CD4-positive, CD25-positive, alpha-beta regulatory T cell (primary cell): Measurements from ENCODE around the gene C11orf52. TPM values are rescaled to one million over a fixed set of nuclear protein-coding genes. Genes with fewer than 3 reads are reported as not detected.
"Not testable (repeated sequence)": the region's sequence is repeated elsewhere in the genome, so short reads cannot be mapped to it uniquely, and the experiment has no call there.

ENCODE experiments used
- ATAC-seq, 2 donors: fragments of 150-1000 bp; cut with Tn5 transposase; one replicate each; pipeline ENCODE4 v1.10.0; 2021; ENCODE audit warnings: low read depth in 2 of 2, moderate number of reproducible peaks in 2 of 2, moderate library complexity in 1 of 2
- DNase-seq, 3 donors: peaks; one replicate each; pipeline versions ENCODE4 v3.0.0 to v3.0.0-alpha.2; 2012 to 2022; ENCODE audit warnings: mixed read lengths in 1 of 3
- H3K27ac ChIP-seq: one replicate; pipeline ENCODE4 v1.7.0; 2013; ENCODE audit warnings: mild to moderate bottlenecking, low read length; ENCODE audit not compliant: insufficient read depth, poor library complexity, severe bottlenecking
- H3K27me3 ChIP-seq: one replicate; pipeline ENCODE4 v1.7.0; 2013; ENCODE audit warnings: low read length; ENCODE audit not compliant: control insufficient read depth, insufficient read depth
- H3K36me3 ChIP-seq: one replicate; pipeline ENCODE4 v1.7.0; 2013; ENCODE audit warnings: mild to moderate bottlenecking, low read length, moderate library complexity; ENCODE audit not compliant: control insufficient read depth, insufficient read depth
- H3K4me1 ChIP-seq: 2 replicates; pipeline ENCODE4 v1.7.0; 2013; ENCODE audit warnings: mild to moderate bottlenecking, low read length; ENCODE audit not compliant: insufficient read depth, control insufficient read depth, poor library complexity, severe bottlenecking
- H3K4me3 ChIP-seq: one replicate; pipeline ENCODE4 v1.7.0; 2013; ENCODE audit warnings: low read depth, mild to moderate bottlenecking, low read length, moderate library complexity
- H3K9me3 ChIP-seq, 2 experiments: 1 replicate in 1 of 2; 2 replicates in 1 of 2; pipeline ENCODE4 v1.7.0; 2013; ENCODE audit warnings: low read length in 2 of 2, mild to moderate bottlenecking in 1 of 2, moderate library complexity in 1 of 2; ENCODE audit not compliant: control insufficient read depth in 2 of 2
- H3K27ac Mint-ChIP-seq, 3 donors: one replicate each; pipeline ENCODE4 v1.8.0; 2020 to 2022; ENCODE audit warnings: mild to moderate bottlenecking in 3 of 3, mixed read lengths in 3 of 3, moderate library complexity in 2 of 3
- H3K27me3 Mint-ChIP-seq: one replicate; pipeline ENCODE4 v1.8.0; 2022; ENCODE audit warnings: mild to moderate bottlenecking, mixed read lengths
- H3K36me3 Mint-ChIP-seq: one replicate; pipeline ENCODE4 v1.8.0; 2020; ENCODE audit warnings: mixed read lengths
- H3K4me1 Mint-ChIP-seq, 4 donors: one replicate each; pipeline ENCODE4 v1.8.0; 2020 to 2022; ENCODE audit warnings: mixed read lengths in 4 of 4, mild to moderate bottlenecking in 1 of 4
- H3K4me3 Mint-ChIP-seq, 4 donors: one replicate each; pipeline ENCODE4 v1.8.0; 2020 to 2022; ENCODE audit warnings: mild to moderate bottlenecking in 4 of 4, mixed read lengths in 4 of 4, moderate library complexity in 3 of 4
- H3K9me3 Mint-ChIP-seq, 7 donors: one replicate each; pipeline ENCODE4 v1.8.0; 2020 to 2022; ENCODE audit warnings: mixed read lengths in 7 of 7, mild to moderate bottlenecking in 3 of 7, moderate library complexity in 2 of 7
- polyA plus RNA-seq, 4 donors: library from polyadenylated mRNA; unstranded; fragments of 300-500 nt; fragmentation: Illumina TruSeq; gene quantifications; one replicate each; pipeline ENCODE4 v1.2.3, GENCODE V29; 2021
- total RNA-seq: library from RNA; stranded (reverse); gene quantifications from one replicate; pipeline ENCODE4 v1.2.3, GENCODE V29; 2022

C11orf52 gene
- total and polyA plus RNA-seq, 5 donors from 2014 or later: 0.41 TPM; not detected in 4

DNA sequence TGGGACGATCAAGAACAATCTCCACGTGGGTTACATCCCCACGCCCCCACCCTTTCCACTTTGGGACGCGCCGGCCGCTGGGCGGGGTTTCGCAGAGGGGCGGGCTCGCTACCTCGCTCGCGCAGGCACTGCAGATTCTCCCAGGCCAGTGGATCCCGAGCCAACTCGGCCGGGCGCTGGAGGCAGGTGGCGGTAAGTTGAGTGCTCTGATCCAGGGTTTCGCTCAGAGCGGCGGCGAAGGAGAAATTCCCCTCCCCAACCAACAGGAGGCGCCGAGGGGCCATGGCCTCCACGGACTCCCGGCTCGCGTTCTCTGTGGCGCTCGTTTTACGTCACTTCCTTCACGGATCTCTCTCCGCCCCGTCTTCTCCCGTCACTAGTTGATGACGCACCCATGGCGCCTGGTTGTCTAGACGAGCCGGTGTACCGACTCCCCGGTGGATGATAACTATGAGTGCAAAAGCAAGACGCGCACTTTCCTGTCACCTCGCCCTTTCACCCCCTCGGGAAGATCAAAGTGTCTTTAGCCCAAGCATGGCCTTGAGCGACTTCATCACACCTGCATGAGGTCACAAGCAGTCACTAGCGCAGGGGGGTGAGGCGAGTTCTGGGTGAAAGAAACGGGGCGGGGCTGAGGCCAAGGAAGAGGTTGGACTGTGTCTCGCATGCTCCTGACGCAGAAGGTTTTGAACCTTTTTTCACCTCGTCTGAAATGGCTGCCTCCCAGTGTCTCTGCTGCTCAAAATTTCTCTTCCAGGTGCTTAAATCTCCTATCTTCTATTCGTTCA is 39.7 kb upstream of the C11orf52 start, which contains the start of the genes CFAP68 and FDXACB1:
Gene CFAP68 (plus strand): TSS at position 693 of the 788 bp plus-strand sequence. CDS start 20 bp downstream, at position 713.
Gene FDXACB1 (minus strand): TSS at position 317 of the 788 bp plus-strand sequence. CDS start 33 bp downstream, at position 284.
- Mint-ChIP-seq H3K27ac (peak within 1 kb of the TSS; percentile 99 to 100 (median 100)), H3K9me3 (peaks cover 0 to 3% (median 0%) of the 10 kb centered on the region in 7 donors), H3K36me3 (peaks cover 22% of the 10 kb centered on the region), H3K4me3 (peak within 1 kb of the TSS; percentile 94 to 95 (median 94)), H3K4me1 (peaks cover 9 to 31% (median 11%) of the 10 kb centered on the region in 4 donors), H3K27me3 (no peaks in the 10 kb centered on the region)
- Histone ChIP-seq H3K4me3 (peak within 1 kb of the TSS; percentile 93), H3K9me3 (no peaks in the 10 kb centered on the region), H3K36me3 (peaks cover 7% of the 10 kb centered on the region), H3K27ac (peak within 1 kb of the TSS; percentile 99), H3K27me3 (no peaks in the 10 kb centered on the region), H3K4me1 (peaks cover 16% of the 10 kb centered on the region)
- DNase-seq (peak; percentile 95 to 98 (median 98)), ATAC-seq (peak; percentile 85 to 87)

DNA sequence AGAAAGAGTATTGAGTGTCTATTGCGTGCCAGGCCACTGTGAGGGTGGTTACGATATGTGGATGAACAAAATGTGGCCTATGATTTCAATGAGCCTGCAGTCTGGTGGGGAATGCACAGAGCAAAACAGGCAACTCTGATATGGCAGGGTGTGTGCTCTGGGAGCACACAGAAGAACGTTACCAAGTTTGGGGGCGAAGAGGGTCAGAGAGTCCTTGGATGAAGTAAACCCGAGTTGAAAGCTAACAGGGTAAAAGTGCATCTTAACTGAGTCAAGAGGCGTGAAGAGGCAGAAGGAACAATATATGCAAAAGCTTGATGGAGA is 39.1 kb upstream of the C11orf52 start:
- peak overlapping the region; percentile 99 for H3K27ac ChIP-seq
- H3K27me3 Mint-ChIP-seq: no peaks in the 10 kb centered on the region
- peaks cover 16% of the 10 kb centered on the region for H3K4me1 ChIP-seq
- H3K9me3 ChIP-seq: no peaks in the 10 kb centered on the region
- ATAC-seq: no peak
- DNase-seq: no peak
- H3K27me3 ChIP-seq: no peaks in the 10 kb centered on the region
- H3K36me3 Mint-ChIP-seq: peaks cover 20% of the 10 kb centered on the region
- peak overlapping the region; percentile 93 for H3K4me3 ChIP-seq
- peak overlapping the region; percentile 94 to 95 (median 94) for H3K4me3 Mint-ChIP-seq
- H3K36me3 ChIP-seq: peaks cover 7% of the 10 kb centered on the region
- peaks cover 9 to 31% (median 11%) of the 10 kb centered on the region in 4 donors for H3K4me1 Mint-ChIP-seq
- H3K9me3 Mint-ChIP-seq: peaks cover 0 to 3% (median 0%) of the 10 kb centered on the region in 7 donors
- H3K27ac Mint-ChIP-seq: peak overlapping the region; percentile 99 to 100 (median 100)

DNA sequence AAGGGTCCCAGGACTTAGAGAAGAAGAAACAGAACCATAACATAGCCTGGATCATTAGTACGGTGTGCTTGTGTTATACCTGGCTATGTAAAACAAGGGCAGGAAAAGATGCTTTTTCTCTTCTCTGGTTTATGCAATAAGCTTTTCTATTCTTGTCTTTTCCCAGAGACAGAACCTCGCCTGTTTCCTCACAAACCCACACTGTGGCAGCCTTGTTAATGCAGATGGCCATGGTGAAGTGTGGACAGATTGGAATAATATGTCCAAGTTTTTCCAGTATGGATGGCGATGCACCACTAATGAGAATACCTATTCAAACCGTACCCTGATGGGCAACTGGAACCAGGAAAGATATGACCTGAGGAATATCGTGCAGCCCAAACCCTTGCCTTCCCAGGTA is 36.5 kb upstream of the C11orf52 start:
- H3K9me3 ChIP-seq: no peaks in the 10 kb centered on the region
- H3K27ac Mint-ChIP-seq: no peak overlapping the region
- H3K4me1 ChIP-seq: peaks cover 16% of the 10 kb centered on the region
- H3K4me3 ChIP-seq: no peak overlapping the region
- H3K27me3 ChIP-seq: no peaks in the 10 kb centered on the region
- H3K27me3 Mint-ChIP-seq: no peaks in the 10 kb centered on the region
- H3K9me3 Mint-ChIP-seq: peaks cover 0 to 3% (median 0%) of the 10 kb centered on the region in 7 donors
- no peak for ATAC-seq
- H3K4me3 Mint-ChIP-seq: no peak overlapping the region
- no peaks in the 10 kb centered on the region for H3K36me3 ChIP-seq
- peaks cover 9 to 26% (median 10%) of the 10 kb centered on the region in 4 donors for H3K4me1 Mint-ChIP-seq
- H3K27ac ChIP-seq: no peak overlapping the region
- DNase-seq: no peak
- peaks cover 14% of the 10 kb centered on the region for H3K36me3 Mint-ChIP-seq

DNA sequence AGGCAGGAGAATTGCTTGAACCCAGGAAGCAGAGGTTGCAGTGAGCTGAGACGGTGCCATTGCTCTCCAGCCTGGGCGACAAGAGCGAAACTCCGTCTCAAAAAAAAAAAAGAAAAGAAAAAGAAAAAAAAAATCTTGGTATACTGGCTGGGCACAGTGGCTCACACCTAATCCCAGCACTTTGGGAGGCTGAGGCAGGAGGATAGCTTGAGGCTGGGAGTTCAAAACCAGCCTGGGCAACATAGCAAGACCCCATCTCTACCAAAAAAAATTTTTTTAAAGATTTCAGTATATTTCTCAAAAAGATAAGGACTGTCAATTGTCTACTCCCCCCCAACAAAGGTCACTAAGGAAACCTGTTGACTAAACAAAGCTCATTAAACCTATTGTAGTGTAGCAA is 33.7 kb upstream of the C11orf52 start:
- H3K27me3 ChIP-seq, H3K4me3 ChIP-seq, H3K27ac ChIP-seq, H3K27me3 Mint-ChIP-seq, H3K4me1 Mint-ChIP-seq, DNase-seq, H3K9me3 Mint-ChIP-seq, H3K36me3 ChIP-seq, H3K9me3 ChIP-seq, H3K27ac Mint-ChIP-seq, H3K4me1 ChIP-seq, H3K4me3 Mint-ChIP-seq, ATAC-seq: not testable (repeated sequence)
- peaks cover 14% of the 10 kb centered on the region for H3K36me3 Mint-ChIP-seq

DNA sequence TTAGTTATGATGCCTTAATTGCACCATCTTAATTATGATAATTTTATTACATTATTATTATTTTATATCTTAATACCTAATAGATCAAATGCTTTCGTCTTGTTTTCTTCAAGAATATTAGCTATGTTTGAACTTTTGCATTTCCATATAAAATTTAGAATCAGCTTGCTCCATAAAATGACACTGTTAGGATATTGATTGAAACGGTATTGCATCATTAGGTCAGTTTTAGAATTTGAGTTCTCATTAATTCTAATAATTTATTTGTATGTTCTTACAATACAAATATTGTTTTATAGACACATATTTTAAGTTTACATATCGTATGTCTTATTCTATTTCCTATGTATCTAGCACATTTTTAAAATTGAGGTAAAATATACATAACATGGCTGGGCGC is 32.7 kb upstream of the C11orf52 start:
- Mint-ChIP-seq H3K4me1 (peaks cover 0 to under 1% (median 0%) of the 10 kb centered on the region in 4 donors), H3K27ac (no peak overlapping the region), H3K27me3 (no peaks in the 10 kb centered on the region), H3K36me3 (peaks cover 21% of the 10 kb centered on the region), H3K4me3 (no peak overlapping the region), H3K9me3 (no peaks in the 10 kb centered on the region)
- ATAC-seq: no peak
- H3K4me3 ChIP-seq: no peak overlapping the region
- H3K4me1 ChIP-seq: no peaks in the 10 kb centered on the region
- H3K27ac ChIP-seq: no peak overlapping the region
- no peaks in the 10 kb centered on the region for H3K36me3 ChIP-seq
- H3K9me3 ChIP-seq: no peaks in the 10 kb centered on the region
- no peak for DNase-seq
- H3K27me3 ChIP-seq: no peaks in the 10 kb centered on the region

DNA sequence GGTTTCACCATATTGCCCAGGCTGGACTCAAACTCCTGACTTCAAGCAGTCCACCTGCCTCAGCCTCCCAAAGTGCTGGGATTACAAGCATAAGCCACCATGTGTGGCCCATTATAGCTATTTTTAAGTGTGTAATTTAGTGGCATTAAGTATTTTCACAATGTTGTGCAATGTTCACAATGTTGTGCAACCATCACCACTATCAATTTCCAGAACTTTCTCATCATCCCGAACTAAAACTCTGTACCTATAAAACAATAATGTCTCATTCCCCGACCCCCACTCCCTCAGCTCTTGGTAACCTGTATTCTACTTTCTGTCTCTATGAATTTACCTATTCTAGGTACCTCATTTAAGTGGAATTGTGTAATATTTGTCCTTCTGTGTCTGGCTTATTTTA is 31.9 kb upstream of the C11orf52 start:
- Histone ChIP-seq H3K27me3 (no peaks in the 10 kb centered on the region), H3K36me3 (no peaks in the 10 kb centered on the region), H3K27ac (no peak overlapping the region), H3K4me3 (no peak overlapping the region), H3K4me1 (no peaks in the 10 kb centered on the region), H3K9me3 (no peaks in the 10 kb centered on the region)
- no peak overlapping the region for H3K4me3 Mint-ChIP-seq
- no peak for ATAC-seq
- no peaks in the 10 kb centered on the region for H3K4me1 Mint-ChIP-seq
- H3K36me3 Mint-ChIP-seq: peaks cover 21% of the 10 kb centered on the region
- H3K9me3 Mint-ChIP-seq: no peaks in the 10 kb centered on the region
- no peak for DNase-seq
- H3K27me3 Mint-ChIP-seq: no peaks in the 10 kb centered on the region
- H3K27ac Mint-ChIP-seq: no peak overlapping the region

DNA sequence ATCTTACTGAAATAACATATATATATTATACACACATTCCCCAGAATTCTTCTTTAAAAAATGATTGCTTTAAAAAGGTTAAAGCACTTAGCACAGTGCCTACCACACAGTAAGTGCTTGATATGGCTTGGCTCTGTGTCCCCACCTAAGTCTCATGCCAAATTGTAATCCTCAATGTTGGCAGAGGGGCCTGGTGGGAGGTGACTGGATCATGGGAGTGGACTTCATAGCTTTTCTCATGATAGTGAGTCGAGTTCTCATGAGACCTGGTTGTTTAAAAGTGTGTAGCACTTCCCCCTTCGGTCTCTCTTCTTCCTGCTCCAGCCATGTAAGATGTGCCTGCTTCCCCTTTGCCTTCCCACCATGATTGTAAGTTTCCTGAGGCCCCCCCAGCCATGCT is 13.3 kb upstream of the C11orf52 start:
- H3K9me3 ChIP-seq: no peaks in the 10 kb centered on the region
- Mint-ChIP-seq H3K9me3 (peaks cover 0 to 2% (median 0%) of the 10 kb centered on the region in 7 donors), H3K4me3 (no peak overlapping the region)

DNA sequence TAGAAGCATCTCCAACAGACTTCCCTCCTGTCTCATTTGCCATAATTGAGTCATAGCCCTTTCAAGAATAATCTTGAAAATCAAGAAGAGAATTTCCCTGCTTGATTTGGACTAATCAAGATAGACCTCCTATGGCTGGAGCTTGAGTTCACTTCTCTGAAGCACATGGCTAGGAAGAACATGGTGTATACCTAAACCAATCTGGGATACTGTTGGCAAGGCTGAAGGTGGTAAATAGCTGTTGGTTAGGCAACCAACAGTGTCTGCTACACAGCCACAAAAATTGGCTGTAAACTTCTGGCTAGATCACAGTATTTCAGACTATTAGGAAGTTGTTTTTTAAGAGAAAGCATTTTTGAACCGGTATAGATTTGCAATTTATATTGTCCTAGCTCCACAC is 12.0 kb upstream of the C11orf52 start:
- ATAC-seq (no peak), DNase-seq (no peak)
- no peak overlapping the region for H3K27ac Mint-ChIP-seq
- H3K4me1 ChIP-seq: no peaks in the 10 kb centered on the region
- H3K4me1 Mint-ChIP-seq: no peaks in the 10 kb centered on the region
- no peak overlapping the region for H3K27ac ChIP-seq
- no peaks in the 10 kb centered on the region for H3K36me3 Mint-ChIP-seq
- peaks cover 0 to 2% (median 0%) of the 10 kb centered on the region in 7 donors for H3K9me3 Mint-ChIP-seq
- H3K36me3 ChIP-seq: no peaks in the 10 kb centered on the region
- peaks cover 20% of the 10 kb centered on the region for H3K27me3 ChIP-seq
- peaks cover 56% of the 10 kb centered on the region for H3K27me3 Mint-ChIP-seq
- no peak overlapping the region for H3K4me3 Mint-ChIP-seq
- no peaks in the 10 kb centered on the region for H3K9me3 ChIP-seq
- no peak overlapping the region for H3K4me3 ChIP-seq

More for the DNA sequence above, 13.3 kb upstream of the C11orf52 start:
- H3K27ac Mint-ChIP-seq: no peak overlapping the region
- Histone ChIP-seq H3K4me3 (no peak overlapping the region), H3K27me3 (peaks cover 20% of the 10 kb centered on the region), H3K4me1 (no peaks in the 10 kb centered on the region), H3K27ac (no peak overlapping the region), H3K36me3 (no peaks in the 10 kb centered on the region)
- peaks cover 46% of the 10 kb centered on the region for H3K27me3 Mint-ChIP-seq
- ATAC-seq (no peak), DNase-seq (no peak)
- no peaks in the 10 kb centered on the region for H3K4me1 Mint-ChIP-seq
- H3K36me3 Mint-ChIP-seq: no peaks in the 10 kb centered on the region
